Measurements from ENCODE around the gene SLC13A5.

GRCh38 chr17:6660805-6661463 lies 52.2 kb downstream of the SLC13A5 start:
- TF ChIP-seq CTCF (conservative IDR thresholded peaks at IDR 0.05; ENCODE audit: low read depth, low read length) (no peak), EZH2 (IDR thresholded peaks at IDR 0.05; ENCODE audit: low read length, unreplicated experiment) (no peak), EZH2phosphoT487 (IDR thresholded peaks at IDR 0.05; ENCODE audit: borderline replicate concordance, low read length) (no peak)

Measured in PC-3 (cell line).